GM12874 (cell line): ENCODE measurements around the gene CTSC.

Experiments used
- CTCF ChIP-seq: IDR thresholded peaks from 2 replicates; pipeline ENCODE4 v1.5.1; 2011; ENCODE audit warnings: low read depth, mild to moderate bottlenecking, control low read depth, low read length, moderate library complexity; ENCODE audit not compliant: insufficient read depth

Gene CTSC

GRCh38 chr11:88359541-88359940, 22.0 kb upstream of the CTSC start:
- TF ChIP-seq CTCF = no peak

GRCh38 chr11:88359114-88359513, 21.6 kb upstream of the CTSC start:
- TF ChIP-seq CTCF = no peak

- no peak for TF ChIP-seq CTCF
Observed at GRCh38 chr11:88358040-88358431, 20.5 kb upstream of the CTSC start.

- no peak for TF ChIP-seq CTCF
Observed at GRCh38 chr11:88357323-88358039, 19.9 kb upstream of the CTSC start.

- no peak for TF ChIP-seq CTCF
Observed at GRCh38 chr11:88355887-88356286, 18.4 kb upstream of the CTSC start.

GRCh38 chr11:88354912-88355311, 17.4 kb upstream of the CTSC start:
- TF ChIP-seq CTCF = no peak

GRCh38 chr11:88353835-88354496, 16.4 kb upstream of the CTSC start:
- TF ChIP-seq CTCF = no peak
